OCI-LY1 (cell line): ENCODE data around the gene ZNF346.

Experiments used
- H2AFZ ChIP-seq: fragments of 200-600 bp; sonication (generic), shearing (Covaris generic); 2 replicates; pipeline ENCODE4 v1.6.0; 2014; ENCODE audit warnings: antibody characterized with exemption, mild to moderate bottlenecking, low read length
- H3F3A ChIP-seq: fragments of 200-600 bp; sonication (generic), shearing (Covaris generic); 2 replicates; pipeline ENCODE4 v1.6.0; 2014; ENCODE audit warnings: mild to moderate bottlenecking, antibody characterized with exemption, low read length, moderate library complexity; ENCODE audit not compliant: insufficient read depth
- H3K27ac ChIP-seq: fragments of 200-600 bp; sonication (generic); 2 replicates; pipeline ENCODE4 v1.5.1; 2014; ENCODE audit warnings: low read length, mixed run types, mild to moderate bottlenecking, low read depth; ENCODE audit not compliant: poor library complexity, severe bottlenecking
- H3K27me3 ChIP-seq: fragments of 200-600 bp; sonication (generic); 2 replicates; pipeline ENCODE4 v1.6.0; 2014; ENCODE audit warnings: antibody characterized with exemption, mild to moderate bottlenecking, low read length, moderate library complexity; ENCODE audit not compliant: insufficient read depth
- H3K36me3 ChIP-seq: fragments of 200-600 bp; sonication (generic); 2 replicates; pipeline ENCODE4 v1.6.1; 2014; ENCODE audit warnings: mild to moderate bottlenecking, antibody characterized with exemption, low read length, moderate library complexity, mixed read lengths; ENCODE audit not compliant: insufficient read depth
- H3K4me1 ChIP-seq: fragments of 200-600 bp; sonication (generic); 2 replicates; pipeline ENCODE4 v1.5.1; 2014; ENCODE audit warnings: mild to moderate bottlenecking, low read length, moderate library complexity; ENCODE audit not compliant: insufficient read depth, severe bottlenecking
- H3K4me2 ChIP-seq: fragments of 200-600 bp; sonication (generic), shearing (Covaris generic); 2 replicates; pipeline ENCODE4 v1.6.1; 2014; ENCODE audit warnings: low read length
- H3K4me3 ChIP-seq: fragments of 200-600 bp; sonication (generic); 2 replicates; pipeline ENCODE4 v1.5.1; 2014; ENCODE audit warnings: low read length, low read depth, mild to moderate bottlenecking, mixed read lengths; ENCODE audit not compliant: poor library complexity, severe bottlenecking
- H3K79me2 ChIP-seq: fragments of 200-600 bp; shearing (Covaris generic); 2 replicates; pipeline ENCODE4 v1.6.1; 2016; ENCODE audit warnings: mixed run types, low read length, mixed read lengths; ENCODE audit not compliant: insufficient read depth
- H3K9ac ChIP-seq: fragments of 200-600 bp; sonication (generic), shearing (Covaris generic); 2 replicates; pipeline ENCODE4 v1.6.1; 2014; ENCODE audit warnings: mild to moderate bottlenecking, low read length, mixed read lengths
- H3K9me2 ChIP-seq: fragments of 200-600 bp; sonication (generic), shearing (Covaris generic); 2 replicates; pipeline ENCODE4 v1.6.1; 2014; ENCODE audit warnings: low read depth, mild to moderate bottlenecking, low read length, mixed read lengths
- H3K9me3 ChIP-seq: fragments of 200-600 bp; shearing (Covaris generic); 2 replicates; pipeline ENCODE4 v1.6.1; 2014; ENCODE audit warnings: low read length, mixed read lengths
- H4K20me1 ChIP-seq: fragments of 200-600 bp; sonication (generic), shearing (Covaris generic); 2 replicates; pipeline ENCODE4 v1.6.0; 2016; ENCODE audit warnings: mild to moderate bottlenecking, low read length; ENCODE audit not compliant: insufficient read depth
- TF ChIP-seq, protein P1 (sequence below): fragments of 200-600 bp; sonication (generic), shearing (Covaris generic); IDR thresholded peaks from 2 replicates; pipeline ENCODE4 v1.5.1; 2017; ENCODE audit warnings: mild to moderate bottlenecking, antibody characterized with exemption, low read length, moderate library complexity, mixed read lengths

Gene ZNF346

DNA sequence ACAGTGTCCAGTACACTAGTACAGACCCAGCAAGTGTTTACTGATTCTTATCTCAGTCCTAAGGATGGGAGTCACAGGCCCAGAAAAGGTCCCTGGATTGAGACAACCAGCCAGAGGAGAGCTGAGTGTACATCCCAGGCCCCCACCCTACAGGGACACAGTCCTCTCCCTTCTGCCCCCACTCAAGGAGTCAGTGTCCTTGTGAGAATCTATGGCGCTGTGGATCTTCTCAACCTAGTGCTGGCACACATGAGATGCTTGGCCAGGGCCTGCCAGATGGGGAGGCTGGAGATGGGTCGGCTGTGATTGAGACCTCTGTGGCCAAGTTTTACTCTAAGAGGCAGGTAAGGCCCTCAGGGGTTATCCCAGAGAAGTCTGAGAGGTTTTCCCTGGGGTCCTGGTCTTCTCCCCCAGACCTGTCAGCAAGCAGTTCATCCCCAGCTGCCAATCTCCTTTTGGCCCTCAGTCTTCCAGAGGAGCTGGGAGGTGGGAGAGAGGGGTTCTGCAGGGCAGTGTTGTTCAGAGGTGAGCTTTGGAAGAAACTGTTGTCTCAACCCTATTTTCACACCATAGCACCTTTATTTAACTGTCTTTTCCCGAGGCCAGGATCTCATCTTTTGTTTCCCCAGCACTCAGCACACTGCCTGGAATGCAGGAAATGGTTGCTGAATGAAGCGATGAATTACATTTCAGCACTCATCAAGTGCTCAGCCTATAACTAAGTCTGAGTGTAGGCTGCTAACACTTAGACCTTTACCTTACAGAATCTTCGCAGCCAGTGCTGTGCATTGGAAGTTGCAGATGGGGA lies 107.9 kb downstream of the ZNF346 start:
- Histone ChIP-seq H3K4me2 (no peak overlapping the region), H3K27me3 (no peaks in the 10 kb centered on the region), H3K27ac (no peak overlapping the region), H3K9me2 (no peaks in the 10 kb centered on the region), H3F3A (no peaks in the 10 kb centered on the region), H3K36me3 (peaks cover 6% of the 10 kb centered on the region), H3K4me1 (peaks cover 21% of the 10 kb centered on the region), H3K9ac (no peak overlapping the region), H3K79me2 (peaks cover 9% of the 10 kb centered on the region), H3K9me3 (no peaks in the 10 kb centered on the region), H4K20me1 (no peaks in the 10 kb centered on the region), H3K4me3 (no peak overlapping the region), H2AFZ (no peak overlapping the region)
- TF ChIP-seq, protein P1, sequence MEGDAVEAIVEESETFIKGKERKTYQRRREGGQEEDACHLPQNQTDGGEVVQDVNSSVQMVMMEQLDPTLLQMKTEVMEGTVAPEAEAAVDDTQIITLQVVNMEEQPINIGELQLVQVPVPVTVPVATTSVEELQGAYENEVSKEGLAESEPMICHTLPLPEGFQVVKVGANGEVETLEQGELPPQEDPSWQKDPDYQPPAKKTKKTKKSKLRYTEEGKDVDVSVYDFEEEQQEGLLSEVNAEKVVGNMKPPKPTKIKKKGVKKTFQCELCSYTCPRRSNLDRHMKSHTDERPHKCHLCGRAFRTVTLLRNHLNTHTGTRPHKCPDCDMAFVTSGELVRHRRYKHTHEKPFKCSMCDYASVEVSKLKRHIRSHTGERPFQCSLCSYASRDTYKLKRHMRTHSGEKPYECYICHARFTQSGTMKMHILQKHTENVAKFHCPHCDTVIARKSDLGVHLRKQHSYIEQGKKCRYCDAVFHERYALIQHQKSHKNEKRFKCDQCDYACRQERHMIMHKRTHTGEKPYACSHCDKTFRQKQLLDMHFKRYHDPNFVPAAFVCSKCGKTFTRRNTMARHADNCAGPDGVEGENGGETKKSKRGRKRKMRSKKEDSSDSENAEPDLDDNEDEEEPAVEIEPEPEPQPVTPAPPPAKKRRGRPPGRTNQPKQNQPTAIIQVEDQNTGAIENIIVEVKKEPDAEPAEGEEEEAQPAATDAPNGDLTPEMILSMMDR, result no peak
